Hepatocyte (in vitro differentiated cells): ENCODE data around the gene ZNF557. TPM values are rescaled to one million over a fixed set of nuclear protein-coding genes. Genes with fewer than 3 reads are reported as not detected.
"Not testable (repeated sequence)": the region's sequence is repeated elsewhere in the genome, so short reads cannot be mapped to it uniquely, and the experiment has no call there.

Experiments used
- DNase-seq: peaks from one replicate; pipeline ENCODE4 v3.0.0-alpha.2; 2016; ENCODE audit warnings: low spot score
- H2AFZ ChIP-seq: fragments of 200-600 bp; sonication (generic); 2 replicates; pipeline ENCODE4 v1.6.0; 2016; ENCODE audit warnings: antibody characterized with exemption, mild to moderate bottlenecking
- H3K27ac ChIP-seq: fragments of 200-600 bp; sonication (generic); 2 replicates; pipeline ENCODE4 v1.5.1; 2016; ENCODE audit warnings: mild to moderate bottlenecking
- H3K27me3 ChIP-seq: fragments of 200-600 bp; sonication (generic); 2 replicates; pipeline ENCODE4 v1.6.1; 2016
- H3K36me3 ChIP-seq: fragments of 200-600 bp; sonication (generic); replicated peaks from 2 replicates; pipeline ENCODE4 v1.5.1; 2016; ENCODE audit warnings: low read depth; ENCODE audit not compliant: insufficient read depth
- H3K4me1 ChIP-seq: fragments of 200-600 bp; sonication (generic); 2 replicates; pipeline ENCODE4 v1.5.1; 2016; ENCODE audit warnings: mild to moderate bottlenecking, moderate library complexity; ENCODE audit not compliant: insufficient read depth
- H3K4me2 ChIP-seq: fragments of 200-600 bp; sonication (generic); 2 replicates; pipeline ENCODE4 v1.6.0; 2016
- H3K4me3 ChIP-seq: fragments of 200-600 bp; sonication (generic); 2 replicates; pipeline ENCODE4 v1.5.1; 2016; ENCODE audit warnings: mild to moderate bottlenecking
- H3K79me2 ChIP-seq: fragments of 200-600 bp; sonication (generic); 2 replicates; pipeline ENCODE4 v1.6.0; 2017; ENCODE audit warnings: mild to moderate bottlenecking
- H3K9me2 ChIP-seq: fragments of 200-600 bp; sonication (generic); replicated peaks from 2 replicates; pipeline ENCODE4 v1.6.0; 2017; ENCODE audit warnings: mild to moderate bottlenecking; ENCODE audit not compliant: insufficient read depth
- H3K9me3 ChIP-seq: fragments of 200-600 bp; sonication (generic); 2 replicates; pipeline ENCODE4 v1.5.1; 2016; ENCODE audit warnings: low read depth, mild to moderate bottlenecking
- H4K20me1 ChIP-seq: fragments of 200-600 bp; sonication (generic); 2 replicates; pipeline ENCODE4 v1.6.0; 2016; ENCODE audit warnings: mild to moderate bottlenecking; ENCODE audit not compliant: insufficient read depth, poor library complexity, severe bottlenecking
- EZH2 ChIP-seq: fragments of 200-600 bp; sonication (generic); IDR thresholded peaks from 2 replicates; pipeline ENCODE4 v1.6.1; 2016; ENCODE audit warnings: antibody characterized with exemption, mild to moderate bottlenecking, borderline replicate concordance
- EZH2phosphoT487 ChIP-seq: fragments of 200-600 bp; sonication (generic); IDR thresholded peaks from one replicate; pipeline ENCODE4 v1.6.1; 2018; ENCODE audit warnings: antibody characterized with exemption, mild to moderate bottlenecking, low read depth, moderate library complexity; ENCODE audit not compliant: unreplicated experiment, severe bottlenecking
- WGBS: methylation state at CpG from one replicate; pipeline ENCODE4 v1.1.6; 2016; ENCODE audit warnings: low lambda C conversion rate; ENCODE audit errors: missing lambda C conversion rate; 5-methylcytosine and 5-hydroxymethylcytosine counted together
- polyA plus RNA-seq: library from polyadenylated mRNA; unstranded; fragments of >200 nt; fragmentation: Nextera tagmentation; extraction: Ambion mirVana; gene quantifications from 2 replicates; pipeline ENCODE4 v1.2.1, GENCODE V29; 2016
- total RNA-seq: library from RNA; depleted of rRNA; stranded (reverse); fragments of >200 nt; gene quantifications from 2 replicates; pipeline ENCODE4 v1.2.3, GENCODE V29; 2014
- TF ChIP-seq, protein P1 (sequence below): fragments of 200-600 bp; sonication (generic); IDR thresholded peaks from 2 replicates; pipeline ENCODE4 v1.5.1; 2016; ENCODE audit warnings: antibody characterized with exemption, mild to moderate bottlenecking; ENCODE audit not compliant: poor library complexity

ZNF557 gene
- total and polyA plus RNA-seq, 2 experiments from 2014 or later: 3.4 to 9.5 TPM

- H3K36me3 ChIP-seq: no peaks in the 10 kb centered on the region
- H3K27ac ChIP-seq: no peak overlapping the region
- H3K9me2 ChIP-seq: no peaks in the 10 kb centered on the region
- H3K79me2 ChIP-seq: no peaks in the 10 kb centered on the region
- no peak overlapping the region for H2AFZ ChIP-seq
- no peak for DNase-seq
- no peaks in the 10 kb centered on the region for H4K20me1 ChIP-seq
- no peaks in the 10 kb centered on the region for H3K9me3 ChIP-seq
- no peaks in the 10 kb centered on the region for H3K27me3 ChIP-seq
- TF ChIP-seq EZH2: no peak
- H3K4me2 ChIP-seq: no peak overlapping the region
- no peak overlapping the region for H3K4me3 ChIP-seq
- H3K4me1 ChIP-seq: no peaks in the 10 kb centered on the region
- WGBS: 85% methylated on average over 4 of the region's 4 CpGs
Observed at GRCh38 chr19:7063339-7063738, 6.2 kb upstream of the ZNF557 start.

GRCh38 chr19:7063764-7064418 is 5.6 kb upstream of the ZNF557 start:
- DNase-seq: no peak
- H3K79me2 ChIP-seq: no peaks in the 10 kb centered on the region
- no peak overlapping the region for H2AFZ ChIP-seq
- 96% methylated on average over 9 of the region's 9 CpGs for WGBS
- no peaks in the 10 kb centered on the region for H3K9me3 ChIP-seq
- H3K36me3 ChIP-seq: no peaks in the 10 kb centered on the region
- H3K4me1 ChIP-seq: no peaks in the 10 kb centered on the region
- H3K27me3 ChIP-seq: no peaks in the 10 kb centered on the region
- no peak overlapping the region for H3K27ac ChIP-seq
- no peak overlapping the region for H3K4me3 ChIP-seq
- H4K20me1 ChIP-seq: no peaks in the 10 kb centered on the region
- TF ChIP-seq EZH2: no peak
- TF ChIP-seq, protein P1, sequence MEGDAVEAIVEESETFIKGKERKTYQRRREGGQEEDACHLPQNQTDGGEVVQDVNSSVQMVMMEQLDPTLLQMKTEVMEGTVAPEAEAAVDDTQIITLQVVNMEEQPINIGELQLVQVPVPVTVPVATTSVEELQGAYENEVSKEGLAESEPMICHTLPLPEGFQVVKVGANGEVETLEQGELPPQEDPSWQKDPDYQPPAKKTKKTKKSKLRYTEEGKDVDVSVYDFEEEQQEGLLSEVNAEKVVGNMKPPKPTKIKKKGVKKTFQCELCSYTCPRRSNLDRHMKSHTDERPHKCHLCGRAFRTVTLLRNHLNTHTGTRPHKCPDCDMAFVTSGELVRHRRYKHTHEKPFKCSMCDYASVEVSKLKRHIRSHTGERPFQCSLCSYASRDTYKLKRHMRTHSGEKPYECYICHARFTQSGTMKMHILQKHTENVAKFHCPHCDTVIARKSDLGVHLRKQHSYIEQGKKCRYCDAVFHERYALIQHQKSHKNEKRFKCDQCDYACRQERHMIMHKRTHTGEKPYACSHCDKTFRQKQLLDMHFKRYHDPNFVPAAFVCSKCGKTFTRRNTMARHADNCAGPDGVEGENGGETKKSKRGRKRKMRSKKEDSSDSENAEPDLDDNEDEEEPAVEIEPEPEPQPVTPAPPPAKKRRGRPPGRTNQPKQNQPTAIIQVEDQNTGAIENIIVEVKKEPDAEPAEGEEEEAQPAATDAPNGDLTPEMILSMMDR: no peak
- no peak for TF ChIP-seq EZH2phosphoT487
- H3K4me2 ChIP-seq: no peak overlapping the region
- H3K9me2 ChIP-seq: no peaks in the 10 kb centered on the region

GRCh38 chr19:7067122-7067521 is 2.4 kb upstream of the ZNF557 start:
- not testable (repeated sequence) for H2AFZ ChIP-seq, H3K27ac ChIP-seq, H3K4me1 ChIP-seq, H3K9me3 ChIP-seq, H3K36me3 ChIP-seq, H3K4me2 ChIP-seq, H4K20me1 ChIP-seq, H3K27me3 ChIP-seq, H3K4me3 ChIP-seq, H3K9me2 ChIP-seq
- H3K79me2 ChIP-seq: peaks cover 14% of the 10 kb centered on the region
- WGBS: 61% methylated on average over 13 of the region's 13 CpGs
- peak; percentile 22 for DNase-seq

DNA sequence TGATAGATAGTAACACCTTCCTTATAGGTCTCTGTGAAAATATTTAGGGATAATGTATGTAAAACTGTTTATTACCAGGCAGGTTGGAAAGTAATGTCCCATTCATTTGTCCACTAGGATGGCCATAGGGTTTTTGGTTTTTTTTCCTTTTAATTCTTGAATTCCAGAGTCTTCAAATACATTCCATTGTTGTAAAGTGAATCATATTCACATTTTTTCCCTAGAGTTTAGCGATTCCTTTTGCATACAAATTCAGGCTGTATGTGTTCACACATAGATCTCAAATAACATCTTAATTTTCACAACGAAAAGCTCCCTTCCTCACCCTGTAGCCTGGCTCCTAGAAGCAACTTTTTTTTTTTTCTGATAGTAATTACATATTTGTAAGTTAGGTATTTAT is 1.8 kb upstream of the ZNF557 start:
- no peaks in the 10 kb centered on the region for H3K27me3 ChIP-seq
- H3K4me2 ChIP-seq: no peak overlapping the region
- no peak overlapping the region for H3K27ac ChIP-seq
- peaks cover 7% of the 10 kb centered on the region for H3K9me3 ChIP-seq
- 89% methylated on average over 2 of the region's 2 CpGs for WGBS
- H3K4me3 ChIP-seq: no peak overlapping the region
- H3K36me3 ChIP-seq: peaks cover 7% of the 10 kb centered on the region
- no peak for DNase-seq
- H3K4me1 ChIP-seq: peaks cover 5% of the 10 kb centered on the region
- H4K20me1 ChIP-seq: no peaks in the 10 kb centered on the region
- H2AFZ ChIP-seq: no peak overlapping the region
- H3K9me2 ChIP-seq: peaks cover 4% of the 10 kb centered on the region
- TF ChIP-seq, protein P1: no peak
- no peak for TF ChIP-seq EZH2
- TF ChIP-seq EZH2phosphoT487: no peak
- H3K79me2 ChIP-seq: peaks cover 14% of the 10 kb centered on the region
